Fibroblast of villous mesenchyme (primary cell): ENCODE results near the gene GMPPA. TPM values are rescaled to one million over a fixed set of nuclear protein-coding genes. Genes with fewer than 3 reads are reported as not detected.

Source experiments
- DNase-seq: peaks from one replicate; pipeline ENCODE4 v3.0.0-alpha.2; 2010; ENCODE audit warnings: low read depth
- H3K4me3 ChIP-seq: 2 replicates; pipeline ENCODE4 v1.5.1; 2011; ENCODE audit warnings: low read depth, mild to moderate bottlenecking, low read length
- CTCF ChIP-seq: IDR thresholded peaks from 2 replicates; pipeline ENCODE4 v1.5.1; 2012; ENCODE audit warnings: low read depth, mild to moderate bottlenecking, low read length; ENCODE audit not compliant: insufficient read depth
- total RNA-seq: library from RNA; depleted of rRNA; stranded (reverse); fragments of >200 nt; gene quantifications from 2 replicates; pipeline ENCODE4 v1.2.3, GENCODE V29; 2012

Gene GMPPA
- total RNA-seq, 1 donor, result 60.9 TPM

DNA sequence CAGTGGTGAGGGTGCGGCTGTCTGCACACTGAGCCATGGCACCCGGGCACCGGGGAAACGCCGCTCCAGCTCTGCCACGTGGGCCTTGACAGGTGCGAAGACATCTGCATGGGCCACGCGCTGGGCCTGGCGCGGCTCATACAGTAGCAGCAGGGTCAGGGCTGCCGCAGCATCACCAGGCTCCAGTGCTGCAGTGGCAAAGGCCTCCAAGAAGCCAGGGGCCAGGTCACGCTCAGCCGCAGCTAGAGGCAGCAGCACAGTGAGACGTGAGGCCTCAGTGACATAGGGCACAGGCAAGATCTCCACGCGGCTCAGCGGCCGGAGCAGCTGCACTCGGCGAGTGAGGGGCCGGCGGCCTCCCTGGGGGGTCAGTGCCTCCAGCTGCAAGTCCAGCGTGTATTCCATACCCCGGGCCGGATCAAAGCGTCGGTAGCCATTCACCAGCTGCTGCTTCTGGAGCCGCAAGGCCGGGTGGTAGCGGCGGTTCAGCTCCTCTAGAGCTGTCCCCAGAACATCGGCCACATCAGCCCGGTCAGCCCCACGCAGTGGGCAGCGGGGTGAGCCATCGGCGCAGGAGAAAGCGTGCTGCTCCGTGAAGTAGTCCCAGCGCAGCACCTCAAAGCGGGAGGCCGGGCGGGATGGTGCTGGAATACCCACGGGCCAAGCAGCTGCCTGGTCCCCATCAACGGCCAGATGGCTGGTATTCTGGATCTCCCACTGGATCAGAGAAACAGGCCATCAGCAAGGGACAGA, 41.4 kb downstream of the GMPPA start:
- H3K4me3 ChIP-seq, result no peak overlapping the region
- no peak for TF ChIP-seq CTCF
- no peak for DNase-seq

DNA sequence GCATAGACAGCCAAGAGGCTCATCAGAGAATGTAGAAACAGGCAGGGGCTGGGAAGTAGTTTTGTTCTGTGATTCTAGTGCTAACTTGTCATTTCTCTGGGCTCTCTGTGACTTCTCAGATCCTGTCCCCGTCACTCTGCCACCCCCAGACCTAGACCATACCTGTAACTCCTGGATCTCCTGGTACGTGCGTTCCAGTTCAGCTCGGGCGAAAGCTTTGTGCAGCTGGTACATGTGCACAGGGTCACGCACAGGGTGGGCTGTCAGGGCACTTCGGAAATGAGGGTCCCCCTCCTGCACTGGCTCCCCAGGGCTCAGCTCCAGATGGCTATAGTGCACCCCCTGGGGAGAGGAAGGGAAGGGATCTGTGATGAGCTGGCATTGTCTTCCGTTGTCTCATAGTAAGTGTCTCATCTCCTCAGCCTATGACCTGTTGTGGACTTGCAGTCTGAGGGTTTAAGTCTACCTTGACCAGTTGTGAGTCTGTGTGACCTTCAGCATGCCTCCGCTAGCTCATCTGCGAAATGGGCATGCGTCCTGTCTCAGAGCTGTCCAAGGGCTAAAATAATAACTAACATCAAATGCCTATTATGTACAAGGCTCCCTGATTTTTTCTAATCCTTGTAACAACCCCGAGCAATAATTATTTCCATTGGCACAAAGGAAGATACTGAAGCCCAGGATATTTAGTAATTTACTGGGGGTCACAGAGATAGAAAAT, 42.3 kb downstream of the GMPPA start:
- H3K4me3 ChIP-seq, result no peak overlapping the region
- no peak for TF ChIP-seq CTCF
- no peak for DNase-seq

DNA sequence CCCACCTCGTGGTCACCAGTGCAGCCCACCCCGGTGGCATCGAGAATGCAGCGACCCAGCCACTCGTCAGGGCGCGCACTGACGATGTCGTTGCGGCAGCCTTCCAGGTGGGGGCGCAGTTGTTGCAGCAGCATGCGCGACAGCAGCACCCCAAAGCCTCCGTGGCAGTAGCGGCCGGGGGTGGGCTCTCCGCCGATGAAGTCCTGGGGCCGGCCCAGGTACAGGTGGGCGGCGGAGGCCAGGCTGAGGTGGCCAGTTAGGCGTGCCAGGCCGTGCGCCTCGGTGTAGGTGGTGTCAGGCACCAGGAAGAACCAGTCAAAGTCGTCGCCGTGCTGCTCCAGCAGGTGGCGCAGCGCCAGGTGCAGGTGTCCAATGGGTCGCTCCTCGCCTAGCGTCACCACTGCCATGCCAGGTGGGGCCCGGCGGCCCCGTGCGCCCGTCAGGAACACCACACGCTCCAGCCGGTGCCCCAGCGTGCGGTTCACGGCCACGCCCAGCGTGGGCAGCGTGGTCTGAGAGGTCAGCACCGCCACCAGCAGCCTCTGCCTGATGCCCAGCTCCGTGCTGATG, 43.0 kb downstream of the GMPPA start:
- DNase-seq, result peak; percentile 62
- peak; percentile 95 for TF ChIP-seq CTCF
- peak overlapping the region; percentile 71 for H3K4me3 ChIP-seq

- H3K4me3 ChIP-seq, result peak overlapping the region; percentile 71
- peak; percentile 28 for DNase-seq
Observed at GRCh38 chr2:219542931-219543595, 44.4 kb downstream of the GMPPA start.

DNA sequence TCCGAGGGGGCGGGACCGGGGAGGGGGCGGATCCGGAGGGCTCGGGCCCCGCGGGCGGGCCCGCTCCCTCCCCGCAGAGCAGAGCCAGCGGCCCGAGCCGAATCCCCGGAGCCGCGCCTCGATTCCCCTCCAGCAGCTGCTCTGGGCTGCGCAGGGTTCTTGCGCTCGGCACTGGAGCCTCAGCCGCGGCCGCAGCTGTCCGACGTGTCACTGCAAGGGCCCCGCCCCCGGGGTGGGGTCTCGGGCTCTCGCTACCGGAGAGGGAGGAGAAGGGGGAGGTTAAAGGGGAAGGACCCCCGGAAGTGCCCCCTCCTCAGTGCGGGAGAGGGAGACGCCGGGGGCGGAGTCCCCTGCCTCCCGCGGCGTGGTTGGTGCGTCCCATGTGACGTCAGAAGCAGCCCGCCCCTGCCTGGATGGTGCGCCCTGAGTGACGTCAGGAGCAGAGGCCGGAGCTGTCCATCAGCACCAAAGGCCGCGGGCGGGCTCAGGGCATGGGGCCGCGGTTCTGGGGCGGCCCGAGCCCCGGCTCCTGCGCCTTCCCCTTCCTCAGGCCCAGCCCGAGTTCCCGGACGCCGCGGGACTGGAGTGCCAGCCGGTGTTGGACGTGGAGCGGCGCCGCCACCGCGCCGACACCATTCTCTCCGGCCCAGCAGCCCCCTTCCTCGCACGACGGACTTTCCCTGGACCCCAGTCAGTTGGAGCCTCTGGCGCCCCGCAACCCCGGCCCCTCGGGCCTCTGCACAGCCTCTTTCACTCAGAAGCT, 45.1 kb downstream of the GMPPA start, which contains the start of the genes CHPF and TMEM198:
CHPF (minus strand) TSS at position 214 of the 763 bp plus-strand sequence. CDS start 271 bp downstream, outside the sequence.
TMEM198 (plus strand) TSS at position 433 of the 763 bp plus-strand sequence. CDS start 700 bp downstream, outside the sequence.
- DNase-seq, result peak; percentile 99
- TF ChIP-seq CTCF, result no peak
- H3K4me3 ChIP-seq, result peak within 1 kb of the TSS; percentile 71

More at GRCh38 chr2:219542931-219543595, 44.4 kb downstream of the GMPPA start:
- TF ChIP-seq CTCF, result no peak

- TF ChIP-seq CTCF, result no peak
- DNase-seq, result no peak
- H3K4me3 ChIP-seq, result peak overlapping the region; percentile 71
Observed at GRCh38 chr2:219544567-219544966, 45.9 kb downstream of the GMPPA start.
